Measurements from ENCODE around the gene ZNF239. TPM values are rescaled to one million over a fixed set of nuclear protein-coding genes. Genes with fewer than 3 reads are reported as not detected.

ZNF239 gene
- total and polyA plus RNA-seq, 2 donors (not counting 3 experiments of a cell fraction or from before 2014, with no cell fraction given): 0.30 to 0.51 TPM

GRCh38 chr10:43570971-43571370 lies 3.4 kb downstream of the ZNF239 start:
- POLR2A ChIA-PET: no interaction called here
- Histone ChIP-seq H3K4me3 (replicated peaks in 1 of 3; ENCODE audit: insufficient read depth in 1 of 3, low read depth in 1 of 3, low read length in 3 of 3) (no peak overlapping the region), H3K9ac (replicated peaks; ENCODE audit: extremely low read depth, insufficient read depth, low read length) (no peak overlapping the region), H3K9me3 (replicated peaks; ENCODE audit: control insufficient read depth, insufficient read depth, low read length) (no peaks in the 10 kb centered on the region), H3K36me3 (ENCODE audit: control insufficient read depth in 2 of 2, extremely low read depth in 1 of 2, insufficient read depth in 2 of 2, low read length in 2 of 2) (no peaks in the 10 kb centered on the region), H3K27ac (ENCODE audit: insufficient read depth, low read depth, low read length) (no peak overlapping the region), H3K79me2 (ENCODE audit: control insufficient read depth, insufficient read depth, low read length) (no peaks in the 10 kb centered on the region), H3K9me1 (replicated peaks; ENCODE audit: control insufficient read depth, extremely low read depth, insufficient read depth, low read length) (no peaks in the 10 kb centered on the region), H4K20me1 (replicated peaks; ENCODE audit: control insufficient read depth, extremely low read depth, insufficient read depth, low read length) (no peaks in the 10 kb centered on the region), H2AFZ (ENCODE audit: low read depth, low read length) (no peak overlapping the region), H3K4me2 (ENCODE audit: insufficient read depth, low read length) (no peak overlapping the region), H3K4me1 (ENCODE audit: control insufficient read depth, extremely low read depth, insufficient read depth, low read length) (peaks cover 6% of the 10 kb centered on the region), H3K27me3 (ENCODE audit: control insufficient read depth in 2 of 2, insufficient read depth in 2 of 2, low read length in 2 of 2) (peaks cover 0 to 20% of the 10 kb centered on the region in 2 experiments)
- intact Hi-C loops (cut with micrococcal nuclease): loop anchor here (5.0 kb wide), 2 partner anchors 36 to 76 kb away; partner anchors contain the start of genes ZNF32 and ZNF485
- DNase-seq (ENCODE audit: low read depth, low spot score) (no peak), FAIRE-seq (no peak)
- BruUV-seq (replicated peaks): no TSS peak
- CTCF ChIA-PET: no interaction called here
- no peak for TF ChIP-seq CTCF (IDR thresholded peaks at IDR 0.05; ENCODE audit: extremely low read depth in 1 of 2, insufficient read depth in 1 of 2, low read depth in 1 of 2, low read length in 2 of 2)
- no peak for TF ChIP-seq JUN (IDR thresholded peaks at IDR 0.05; ENCODE audit: borderline replicate concordance, insufficient read depth, insufficient read length, low read depth)
- no peak for TF ChIP-seq FOS (IDR thresholded peaks at IDR 0.05; ENCODE audit: borderline replicate concordance, insufficient read depth, low read length)
- no peak for TF ChIP-seq GATA2 (IDR thresholded peaks at IDR 0.05; ENCODE audit: insufficient read depth, insufficient read length, low read depth, low read length)
- TF ChIP-seq POLR2AphosphoS5 (IDR thresholded peaks at IDR 0.05; ENCODE audit: insufficient read depth, low read depth, low read length): no peak
- no peak for TF ChIP-seq MAX (IDR thresholded peaks at IDR 0.05; ENCODE audit: insufficient read depth, insufficient read length)
- TF ChIP-seq EZH2 (IDR thresholded peaks at IDR 0.05; ENCODE audit: borderline replicate concordance, low read depth, low read length, severe bottlenecking): no peak
- TF ChIP-seq MYC (IDR thresholded peaks at IDR 0.05; ENCODE audit: low read depth, low read length): no peak
- TF ChIP-seq POLR2A (IDR thresholded peaks at IDR 0.05; ENCODE audit: low read depth, low read length): no peak
- dilution Hi-C loops (cut with MboI; ENCODE audit: extremely low pct_ligation_motif_present, low sequenced_read_pairs): no loop called here
